K562 (cell line): ENCODE results near the gene GOLGA6B. TPM values are rescaled to one million over a fixed set of nuclear protein-coding genes. Genes with fewer than 3 reads are reported as not detected.

Experiments
- ATAC-seq: fragments of 200-7000 bp; cut with Tn5 transposase; 3 replicates; pipeline ENCODE4 v1.9.1; 2020; ENCODE audit warnings: moderate library complexity
- BruUV-seq: library from RNA; stranded (reverse); fragments of 400-500 nt; replicated peaks from 2 replicates; lab custom pipeline; 2021; lab: Mats Ljungman, UMichigan
- CTCF ChIA-PET: fragments of 300-600 bp; formaldehyde crosslinking; extraction: SDS; loops from one replicate; lab custom pipeline; 2021; ENCODE audit warnings: low intra/inter-chr PET ratio; lab: Yijun Ruan, JAX
- POLR2A ChIA-PET: fragments of 300-600, 350-650 bp; sonication (Branson Sonifier 250); formaldehyde crosslinking; extraction: SDS; loops from one replicate; lab custom pipeline; 2021; ENCODE audit warnings: antibody characterized with exemption, inconsistent platforms; lab: Yijun Ruan, JAX
- DNase-seq, 4 experiments: peaks; one replicate each; pipeline versions ENCODE4 v3.0.0 to v3.0.0-alpha.2; 2011 to 2018; ENCODE audit warnings: low spot score in 3 of 4, mixed read lengths in 3 of 4; ENCODE audit errors: extremely low read depth in 1 of 4
- FAIRE-seq: peaks from 2 replicates; lab custom pipeline; 2011; peaks lifted over from hg19 to GRCh38; lab: Jason Lieb, UNC
- H2AFZ ChIP-seq: 2 replicates; pipeline ENCODE4 v1.6.0; 2011; ENCODE audit warnings: low read depth, low read length, control low read depth, inconsistent platforms
- H3K27ac ChIP-seq: fragments of 200-600 bp; 3 replicates; pipeline ENCODE4 v1.8.0; 2011; ENCODE audit warnings: low read depth, mild to moderate bottlenecking, control low read depth, inconsistent platforms, low read length, moderate library complexity, mixed read lengths; ENCODE audit errors: extremely low read depth
- H3K27me3 ChIP-seq, 2 experiments: fragments of 300-600 bp in 1 of 2; 2 replicates in 1 of 2; 3 replicates in 1 of 2; pipeline versions ENCODE4 v1.6.0 to v1.8.0; 2011; ENCODE audit warnings: inconsistent platforms in 2 of 2, low read length in 2 of 2, mild to moderate bottlenecking in 1 of 2, mixed read lengths in 1 of 2, moderate library complexity in 1 of 2; ENCODE audit not compliant: control insufficient read depth in 2 of 2, insufficient read depth in 2 of 2
- H3K36me3 ChIP-seq: fragments of 300-600 bp; 3 replicates; pipeline ENCODE4 v1.8.0; 2011; ENCODE audit warnings: mild to moderate bottlenecking, low read length, inconsistent platforms; ENCODE audit not compliant: control insufficient read depth, insufficient read depth
- H3K4me1 ChIP-seq, 2 experiments: fragments of 200-600 bp in 1 of 2; replicated peaks in 1 of 2; 2 replicates in 1 of 2; 3 replicates in 1 of 2; pipeline versions ENCODE4 v1.5.1 to v1.8.0; 2011; ENCODE audit warnings: inconsistent platforms in 2 of 2, low read length in 2 of 2, mild to moderate bottlenecking in 1 of 2, mixed read lengths in 1 of 2, moderate library complexity in 1 of 2; ENCODE audit not compliant: control insufficient read depth in 2 of 2, insufficient read depth in 2 of 2
- H3K4me2 ChIP-seq: 2 replicates; pipeline ENCODE4 v1.6.1; 2011; ENCODE audit warnings: low read length, control low read depth, inconsistent platforms, mixed read lengths; ENCODE audit not compliant: insufficient read depth
- H3K4me3 ChIP-seq: fragments of 200-600 bp; sonication (generic), shearing (Covaris generic); 2 replicates; pipeline ENCODE4 v1.5.1; 2016; ENCODE audit warnings: control low read depth, inconsistent platforms
- H3K79me2 ChIP-seq: fragments of 200-600 bp; 3 replicates; pipeline ENCODE4 v1.8.0; 2011; ENCODE audit warnings: low read length, inconsistent platforms; ENCODE audit not compliant: control insufficient read depth, insufficient read depth
- H3K9ac ChIP-seq, 2 experiments: 2 replicates each; pipeline versions ENCODE4 v1.6.0 to v1.6.1; 2011; ENCODE audit warnings: low read depth in 2 of 2, low read length in 2 of 2, control low read depth in 1 of 2, inconsistent platforms in 1 of 2, mild to moderate bottlenecking in 1 of 2, mixed read lengths in 1 of 2; ENCODE audit not compliant: insufficient read depth in 1 of 2
- H3K9me1 ChIP-seq: one replicate; pipeline ENCODE4 v1.6.0; 2011; ENCODE audit warnings: inconsistent platforms, mild to moderate bottlenecking, low read length, moderate library complexity; ENCODE audit not compliant: control insufficient read depth, insufficient read depth
- H3K9me3 ChIP-seq: replicated peaks from 2 replicates; pipeline ENCODE4 v1.5.1; 2011; ENCODE audit warnings: low read depth, low read length, inconsistent platforms; ENCODE audit not compliant: control insufficient read depth, insufficient read depth
- H4K20me1 ChIP-seq: replicated peaks from 2 replicates; pipeline ENCODE4 v1.6.1; 2011; ENCODE audit warnings: low read length, inconsistent platforms, mixed read lengths; ENCODE audit not compliant: control insufficient read depth, insufficient read depth
- MAFK ChIP-seq: IDR thresholded peaks from 2 replicates; pipeline ENCODE4 v1.6.1; 2011; ENCODE audit warnings: low read length, improper control_type of control experiment
- NCOA1 ChIP-seq: fragments of 450-650 bp; IDR thresholded peaks from 2 replicates; pipeline ENCODE4 v1.6.1; 2016; ENCODE audit warnings: low read depth
- RBM25 ChIP-seq: fragments of 200-400 bp; formaldehyde crosslinking; IDR thresholded peaks from 2 replicates; pipeline ENCODE4 v1.6.1; 2018; ENCODE audit warnings: low read length, low read depth, moderate library complexity; ENCODE audit not compliant: severe bottlenecking
- TOE1 ChIP-seq, 2 experiments: fragments of 450-650 bp in 1 of 2; sonication (generic) in 1 of 2; formaldehyde crosslinking in 1 of 2; IDR thresholded peaks; 2 replicates each; pipeline versions ENCODE4 v1.7.1 to v1.8.0; 2016 to 2022; ENCODE audit warnings: borderline replicate concordance in 2 of 2, mild to moderate bottlenecking in 2 of 2, antibody characterized with exemption in 1 of 2, inconsistent platforms in 1 of 2, low read depth in 1 of 2, missing genetic modification reagents in 1 of 2, moderate library complexity in 1 of 2
- ZNF143 ChIP-seq: sonication (generic); formaldehyde crosslinking; IDR thresholded peaks from 2 replicates; pipeline ENCODE4 v1.9.0; 2022; ENCODE audit warnings: mild to moderate bottlenecking, missing genetic modification reagents
- ZNF146 ChIP-seq: IDR thresholded peaks from one replicate; pipeline ENCODE4 v1.6.1; 2018; ENCODE audit warnings: missing compliant biosample characterization; ENCODE audit not compliant: unreplicated experiment
- ZNF197 ChIP-seq: fragments of 200-800 bp; sonication (Bioruptor generic); IDR thresholded peaks from 2 replicates; pipeline ENCODE4 v1.6.1; 2016; ENCODE audit warnings: low read depth, missing genetic modification characterization, missing compliant biosample characterization
- ZNF232 ChIP-seq: sonication (generic); formaldehyde crosslinking; IDR thresholded peaks from 2 replicates; pipeline ENCODE4 v1.8.0; 2022; ENCODE audit warnings: mild to moderate bottlenecking, missing genetic modification reagents
- WGBS: fragments of 100-300 bp; shearing (Covaris generic); methylation state at CpG from one replicate; pipeline ENCODE4 v1.1.6; 2016; ENCODE audit warnings: low coverage, mixed read lengths; ENCODE audit not compliant: insufficient coverage; ENCODE audit errors: missing lambda C conversion rate; 5-methylcytosine and 5-hydroxymethylcytosine counted together
- in situ Hi-C: fragments of 300-500 bp; cut with MboI; formaldehyde crosslinking; loops from 4 replicates; pipeline ENCODE4 v1.15.0; 2018; ENCODE audit warnings: inconsistent platforms, mixed read lengths
- intact Hi-C: fragments of 100-400 bp; cut with micrococcal nuclease; formaldehyde crosslinking; loops from 2 replicates; pipeline ENCODE4 v1.14.2; 2022
- polyA plus RNA-seq, 8 experiments: library from polyadenylated mRNA; depleted of rRNA in 4 of 8; stranded (reverse) in 5 of 8; unstranded in 3 of 8; fragments of >200 nt; fragmentation: Nextera tagmentation in 2 of 8; fragmentation: Illumina TruSeq in 1 of 8; extraction: Ambion mirVana in 2 of 8; extraction: Trizol in 1 of 8; gene quantifications; 2 replicates each; pipeline versions ENCODE4 v1.2.1 to v1.2.3, GENCODE V29; 2011 to 2014; ENCODE audit warnings: inconsistent platforms in 1 of 8, missing spikeins in 1 of 8
- total RNA-seq, 7 experiments: library from RNA; depleted of rRNA in 6 of 7; stranded (reverse); fragments of >200 nt in 6 of 7; fragmentation: Illumina TruSeq in 2 of 7; extraction: Trizol in 2 of 7; gene quantifications; 2 replicates each; pipeline versions ENCODE4 v1.2.1 to v1.2.3, GENCODE V29; 2011 to 2021; ENCODE audit warnings: low replicate concordance in 1 of 7

The GOLGA6B gene
- total and polyA plus RNA-seq, 9 of the 15 experiments (the other 6 are each of a cell fraction or from before 2014, with no cell fraction given): not detected

DNA sequence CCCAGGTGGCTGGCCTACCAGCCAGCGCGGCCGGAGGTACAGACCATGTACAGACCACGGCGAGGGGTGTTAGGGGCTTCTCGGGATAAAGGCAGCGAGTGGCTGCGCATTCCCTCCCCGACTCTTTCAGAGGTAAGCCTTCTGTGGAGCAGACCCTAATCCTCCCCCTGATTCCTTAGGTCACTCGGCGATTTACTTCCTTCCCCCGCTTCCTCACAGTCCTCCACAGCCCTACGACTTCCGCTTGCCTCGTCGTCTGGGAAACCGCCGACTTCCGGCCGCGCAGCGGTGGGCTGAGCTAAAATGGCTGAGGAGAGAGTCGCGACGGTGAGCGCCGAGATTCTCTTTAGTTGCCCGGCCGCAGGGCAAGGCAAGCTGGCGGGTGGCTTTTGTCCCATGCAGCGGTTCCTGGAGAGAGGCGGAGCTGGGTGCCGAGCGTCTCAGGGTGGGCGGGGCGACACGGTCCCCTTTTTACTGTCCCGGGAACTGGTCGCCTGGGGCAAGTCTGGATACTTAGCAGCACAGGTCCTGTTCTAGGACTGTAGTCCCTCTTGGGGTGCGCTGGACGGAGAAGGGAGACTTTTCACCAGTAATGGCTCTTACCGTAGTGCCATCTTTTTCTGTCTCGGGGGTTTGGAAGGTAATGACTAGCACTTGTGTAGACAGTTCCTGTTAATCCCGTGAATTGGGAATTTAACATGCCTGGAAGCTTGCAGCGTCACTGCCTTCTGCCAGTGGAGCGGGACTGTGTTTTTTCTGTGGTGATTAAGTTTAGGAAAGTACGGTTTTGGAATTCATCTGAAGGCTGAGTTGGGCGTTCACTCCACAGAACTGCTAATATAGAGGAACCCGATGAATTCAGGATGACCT is 31.7 kb downstream of the GOLGA6B start, which contains the start of the genes BBS4 and HIGD2B (continued):
- 0 out of 2 replicates have a peak, but pooled peaks have one; percentile 59 for TF ChIP-seq ZNF197
- TF ChIP-seq MAFK: no peak
- TF ChIP-seq TOE1 (IDR thresholded peaks at IDR 0.05; ENCODE audit: borderline replicate concordance): peak; percentile 54; the same call in 1 of the 2 replicates
- TF ChIP-seq TOE1 (CRISPR knock-in tag; IDR thresholded peaks at IDR 0.05; ENCODE audit: borderline replicate concordance, low read depth): no peak
- no peak for TF ChIP-seq ZNF232 (CRISPR knock-in tag)
- TF ChIP-seq ZNF143 (CRISPR knock-in tag): no peak

DNA sequence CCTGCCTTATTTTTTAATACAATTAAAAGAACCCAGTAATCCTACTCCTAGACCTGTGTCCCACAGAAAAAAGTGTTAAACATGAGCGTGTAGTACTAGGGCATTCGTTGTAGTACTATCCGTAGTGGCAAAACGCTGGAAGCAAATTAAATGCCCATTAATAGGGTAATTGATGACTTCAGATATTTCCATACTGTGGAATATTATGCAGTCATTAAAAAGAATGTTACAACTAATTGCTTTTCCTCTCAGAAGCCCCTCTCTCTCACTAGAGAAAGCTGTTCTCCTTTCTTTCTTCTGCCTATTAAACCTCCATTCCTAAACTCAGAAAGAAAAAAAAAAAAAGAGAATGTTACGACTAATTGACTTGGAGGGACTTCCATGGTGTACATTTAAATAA is 34.2 kb downstream of the GOLGA6B start:
- WGBS: 98% methylated on average over 5 of the region's 5 CpGs
- in situ Hi-C loops: no loop called here
- no peak for TF ChIP-seq NCOA1
- peak; percentile 78 for TF ChIP-seq ZNF146
- TF ChIP-seq RBM25: peak; percentile 73
- no peaks in the 10 kb centered on the region for H3K9me3 ChIP-seq
- H3K4me3 ChIP-seq: no peak overlapping the region
- ChIA-PET POLR2A (interaction anchor here (0.8 kb wide), 1 partner anchor 45 kb away, joined by 3 read pairs; no protein-coding TSS in a partner anchor), CTCF (no interaction called here)
- H3K36me3 ChIP-seq: peaks cover 5% of the 10 kb centered on the region; the same call in 1 of the 3 replicates
- H3K4me1 ChIP-seq: peaks cover 0 to 5% of the 10 kb centered on the region in 2 experiments; a peak in 2 of 5 replicates
- H3K27ac ChIP-seq: no peak overlapping the region
- BruUV-seq: no TSS peak
- no peak overlapping the region for H3K4me2 ChIP-seq
- no peak overlapping the region for H3K9ac ChIP-seq
- H4K20me1 ChIP-seq: no peaks in the 10 kb centered on the region
- FAIRE-seq (no peak), ATAC-seq (no peak), DNase-seq (no peak)
- H3K27me3 ChIP-seq: no peaks in the 10 kb centered on the region
- intact Hi-C loops: no loop called here
- peaks cover 33% of the 10 kb centered on the region for H3K79me2 ChIP-seq
- H2AFZ ChIP-seq: no peak overlapping the region
- H3K9me1 ChIP-seq: no peaks in the 10 kb centered on the region
